Epidermal melanocyte (primary cell): ENCODE data around the gene GPSM3.
"Not testable (repeated sequence)": the region's sequence is repeated elsewhere in the genome, so short reads cannot be mapped to it uniquely, and the experiment has no call there.

Source experiments
- DNase-seq: peaks from one replicate; pipeline ENCODE4 v3.0.0; 2011; ENCODE audit warnings: low spot score; ENCODE audit not compliant: insufficient read length

GPSM3 gene

GRCh38 chr6:32188381-32189068 is 3.9 kb downstream of the GPSM3 start:
- no peak for DNase-seq

- not testable (repeated sequence) for DNase-seq
These were observed 4.6 kb downstream of the GPSM3 start for GRCh38 chr6:32187725-32188380.

GRCh38 chr6:32187009-32187709 is 5.3 kb downstream of the GPSM3 start:
- no peak for DNase-seq

GRCh38 chr6:32186151-32186840 is 6.1 kb downstream of the GPSM3 start:
- DNase-seq, result not testable (repeated sequence)

GRCh38 chr6:32185681-32186131 is 6.7 kb downstream of the GPSM3 start:
- not testable (repeated sequence) for DNase-seq

- DNase-seq, result no peak
These were observed 8.3 kb downstream of the GPSM3 start, which contains the start of gene AGER for GRCh38 chr6:32184084-32184640. Gene AGER, minus strand, starts transcription at chr6:32184253. Its CDS starts 31 bp downstream, at chr6:32184222.

GRCh38 chr6:32183483-32184083 is 8.9 kb downstream of the GPSM3 start:
- no peak for DNase-seq

- no peak for DNase-seq
These were observed 9.4 kb downstream of the GPSM3 start for GRCh38 chr6:32183030-32183429.

GRCh38 chr6:32182555-32182981 is 9.9 kb downstream of the GPSM3 start:
- DNase-seq, result no peak

GRCh38 chr6:32181915-32182529 is 10.4 kb downstream of the GPSM3 start:
- no peak for DNase-seq

GRCh38 chr6:32181148-32181702 is 11.2 kb downstream of the GPSM3 start:
- DNase-seq, result no peak

GRCh38 chr6:32179766-32180405 is 12.6 kb downstream of the GPSM3 start:
- DNase-seq, result no peak

- no peak for DNase-seq
These were observed 13.6 kb downstream of the GPSM3 start for GRCh38 chr6:32178547-32179440.

GRCh38 chr6:32177788-32178546 is 14.5 kb downstream of the GPSM3 start, which contains the start of gene RNF5:
Gene RNF5, plus strand, starts transcription at chr6:32178405. Its CDS starts 107 bp downstream, at chr6:32178512.
- peak; percentile 98 for DNase-seq

- no peak for DNase-seq
These were observed 15.2 kb downstream of the GPSM3 start for GRCh38 chr6:32177183-32177787.

- no peak for DNase-seq
These were observed 15.8 kb downstream of the GPSM3 start for GRCh38 chr6:32176476-32177182.
